ENCODE measurements around the gene ENTHD1.
"Not testable (repeated sequence)": the region's sequence is repeated elsewhere in the genome, so short reads cannot be mapped to it uniquely, and the experiment has no call there.

The ENTHD1 gene

GRCh38 chr22:39896313-39896996 lies 2.9 kb upstream of the ENTHD1 start:
- DNase-seq = no peak

GRCh38 chr22:39895682-39896081 lies 2.1 kb upstream of the ENTHD1 start:
- DNase-seq = no peak

GRCh38 chr22:39894554-39895092 lies 1.1 kb upstream of the ENTHD1 start:
- DNase-seq = no peak

GRCh38 chr22:39889924-39890323 lies 3.6 kb downstream of the ENTHD1 start:
- not testable (repeated sequence) for DNase-seq

- no peak for DNase-seq
Observed at GRCh38 chr22:39883057-39883456, 10.5 kb downstream of the ENTHD1 start.

- no peak for DNase-seq
Observed at GRCh38 chr22:39880722-39881121, 12.8 kb downstream of the ENTHD1 start.

GRCh38 chr22:39877079-39877845 lies 16.3 kb downstream of the ENTHD1 start:
- DNase-seq = no peak

- DNase-seq = not testable (repeated sequence)
Observed at GRCh38 chr22:39875176-39875885, 18.2 kb downstream of the ENTHD1 start.

GRCh38 chr22:39873965-39874364 lies 19.6 kb downstream of the ENTHD1 start:
- no peak for DNase-seq

- no peak for DNase-seq
Observed at GRCh38 chr22:39872548-39872947, 21.0 kb downstream of the ENTHD1 start.

GRCh38 chr22:39871008-39871798 lies 22.4 kb downstream of the ENTHD1 start:
- DNase-seq = no peak

- DNase-seq = not testable (repeated sequence)
Observed at GRCh38 chr22:39869797-39870196, 23.8 kb downstream of the ENTHD1 start.

GRCh38 chr22:39868741-39869140 lies 24.8 kb downstream of the ENTHD1 start:
- DNase-seq = no peak

GRCh38 chr22:39859903-39860588 lies 33.5 kb downstream of the ENTHD1 start:
- DNase-seq = no peak

- DNase-seq = no peak
Observed at GRCh38 chr22:39856588-39856987, 37.0 kb downstream of the ENTHD1 start.

- DNase-seq = no peak
Observed at GRCh38 chr22:39852799-39853198, 40.8 kb downstream of the ENTHD1 start.

- no peak for DNase-seq
Observed at GRCh38 chr22:39851606-39852315, 41.8 kb downstream of the ENTHD1 start.

- DNase-seq = no peak
Observed at GRCh38 chr22:39847477-39847876, 46.1 kb downstream of the ENTHD1 start.

GRCh38 chr22:39846539-39846938 lies 47.0 kb downstream of the ENTHD1 start:
- DNase-seq = not testable (repeated sequence)

- DNase-seq = no peak
Observed at GRCh38 chr22:39845529-39845928, 48.0 kb downstream of the ENTHD1 start.

- DNase-seq = no peak
Observed at GRCh38 chr22:39839917-39840510, 53.5 kb downstream of the ENTHD1 start.
